Hepatocyte (in vitro differentiated cells): ENCODE data around the gene RIN3.

ENCODE experiments used
- CTCF ChIP-seq: fragments of 200-600 bp; sonication (generic); IDR thresholded peaks from 2 replicates; pipeline ENCODE4 v1.5.1; 2016; ENCODE audit warnings: antibody characterized with exemption, mild to moderate bottlenecking; ENCODE audit not compliant: poor library complexity
- EZH2 ChIP-seq: fragments of 200-600 bp; sonication (generic); IDR thresholded peaks from 2 replicates; pipeline ENCODE4 v1.6.1; 2016; ENCODE audit warnings: antibody characterized with exemption, mild to moderate bottlenecking, borderline replicate concordance
- EZH2phosphoT487 ChIP-seq: fragments of 200-600 bp; sonication (generic); IDR thresholded peaks from one replicate; pipeline ENCODE4 v1.6.1; 2018; ENCODE audit warnings: antibody characterized with exemption, mild to moderate bottlenecking, low read depth, moderate library complexity; ENCODE audit not compliant: unreplicated experiment, severe bottlenecking

- TF ChIP-seq CTCF: no peak
- TF ChIP-seq EZH2: no peak
- TF ChIP-seq EZH2phosphoT487: no peak
These were observed 122.3 kb downstream of the RIN3 start for GRCh38 chr14:92635896-92636295.
